Progenitor cell of endocrine pancreas (in vitro differentiated cells): ENCODE measurements around the gene DNAJC18. TPM values are rescaled to one million over a fixed set of nuclear protein-coding genes. Genes with fewer than 3 reads are reported as not detected.

Source experiments
- DNase-seq: peaks from one replicate; pipeline ENCODE4 v3.0.0; 2021; ENCODE audit warnings: low spot score; ENCODE audit not compliant: unreplicated experiment
- H3K27ac Mint-ChIP-seq: 2 replicates; pipeline ENCODE4 v1.8.0; 2021; ENCODE audit warnings: mild to moderate bottlenecking, moderate library complexity, mixed read lengths
- H3K27me3 Mint-ChIP-seq: 2 replicates; pipeline ENCODE4 v1.8.0; 2021; ENCODE audit warnings: mixed read lengths
- H3K36me3 Mint-ChIP-seq: 2 replicates; pipeline ENCODE4 v1.8.0; 2022; ENCODE audit warnings: mixed read lengths; ENCODE audit not compliant: insufficient read depth
- H3K4me1 Mint-ChIP-seq: 2 replicates; pipeline ENCODE4 v1.8.0; 2021; ENCODE audit warnings: low read depth, mixed read lengths
- H3K4me3 Mint-ChIP-seq: 2 replicates; pipeline ENCODE4 v1.8.0; 2021; ENCODE audit warnings: low read depth, mild to moderate bottlenecking, moderate library complexity, mixed read lengths
- H3K9me3 Mint-ChIP-seq: 2 replicates; pipeline ENCODE4 v1.8.0; 2021; ENCODE audit warnings: low read depth, mixed read lengths
- total RNA-seq: library from RNA; stranded (reverse); gene quantifications from 2 replicates; pipeline ENCODE4 v1.2.1, GENCODE V29; 2021
- TF ChIP-seq, protein P1 (sequence below): fragments of 200-600 bp; sonication (generic); IDR thresholded peaks from one replicate; pipeline ENCODE4 v1.5.0; 2021; ENCODE audit warnings: antibody characterized with exemption, mild to moderate bottlenecking; ENCODE audit not compliant: unreplicated experiment

Gene DNAJC18
- total RNA-seq, 1 donor from 2014 or later, result 23.3 TPM

DNA sequence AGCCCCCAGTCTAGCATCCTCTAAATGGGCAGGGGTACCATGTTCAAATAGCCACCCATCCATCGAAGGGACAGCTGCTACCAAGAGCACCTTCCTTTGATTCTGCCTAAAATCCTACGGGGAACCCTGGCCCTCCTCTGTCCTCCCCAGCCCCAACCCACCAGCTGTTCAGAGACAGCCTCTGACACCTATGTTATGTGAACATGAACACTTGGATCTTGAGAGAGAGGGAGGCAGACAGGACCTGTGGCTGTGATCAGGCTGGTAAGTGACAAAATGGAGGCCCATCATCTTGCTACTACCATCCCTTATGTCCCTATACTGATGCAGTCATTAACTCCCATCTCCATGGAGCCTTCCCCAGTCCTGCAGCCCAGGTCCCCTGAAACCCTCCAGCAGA, 64.4 kb downstream of the DNAJC18 start:
- Mint-ChIP-seq H3K27me3 (no peaks in the 10 kb centered on the region), H3K4me1 (no peaks in the 10 kb centered on the region), H3K4me3 (no peak overlapping the region), H3K36me3 (peaks cover 7% of the 10 kb centered on the region), H3K9me3 (no peaks in the 10 kb centered on the region), H3K27ac (no peak overlapping the region)
- TF ChIP-seq, protein P1, sequence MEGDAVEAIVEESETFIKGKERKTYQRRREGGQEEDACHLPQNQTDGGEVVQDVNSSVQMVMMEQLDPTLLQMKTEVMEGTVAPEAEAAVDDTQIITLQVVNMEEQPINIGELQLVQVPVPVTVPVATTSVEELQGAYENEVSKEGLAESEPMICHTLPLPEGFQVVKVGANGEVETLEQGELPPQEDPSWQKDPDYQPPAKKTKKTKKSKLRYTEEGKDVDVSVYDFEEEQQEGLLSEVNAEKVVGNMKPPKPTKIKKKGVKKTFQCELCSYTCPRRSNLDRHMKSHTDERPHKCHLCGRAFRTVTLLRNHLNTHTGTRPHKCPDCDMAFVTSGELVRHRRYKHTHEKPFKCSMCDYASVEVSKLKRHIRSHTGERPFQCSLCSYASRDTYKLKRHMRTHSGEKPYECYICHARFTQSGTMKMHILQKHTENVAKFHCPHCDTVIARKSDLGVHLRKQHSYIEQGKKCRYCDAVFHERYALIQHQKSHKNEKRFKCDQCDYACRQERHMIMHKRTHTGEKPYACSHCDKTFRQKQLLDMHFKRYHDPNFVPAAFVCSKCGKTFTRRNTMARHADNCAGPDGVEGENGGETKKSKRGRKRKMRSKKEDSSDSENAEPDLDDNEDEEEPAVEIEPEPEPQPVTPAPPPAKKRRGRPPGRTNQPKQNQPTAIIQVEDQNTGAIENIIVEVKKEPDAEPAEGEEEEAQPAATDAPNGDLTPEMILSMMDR, result no peak
- no peak for DNase-seq

DNA sequence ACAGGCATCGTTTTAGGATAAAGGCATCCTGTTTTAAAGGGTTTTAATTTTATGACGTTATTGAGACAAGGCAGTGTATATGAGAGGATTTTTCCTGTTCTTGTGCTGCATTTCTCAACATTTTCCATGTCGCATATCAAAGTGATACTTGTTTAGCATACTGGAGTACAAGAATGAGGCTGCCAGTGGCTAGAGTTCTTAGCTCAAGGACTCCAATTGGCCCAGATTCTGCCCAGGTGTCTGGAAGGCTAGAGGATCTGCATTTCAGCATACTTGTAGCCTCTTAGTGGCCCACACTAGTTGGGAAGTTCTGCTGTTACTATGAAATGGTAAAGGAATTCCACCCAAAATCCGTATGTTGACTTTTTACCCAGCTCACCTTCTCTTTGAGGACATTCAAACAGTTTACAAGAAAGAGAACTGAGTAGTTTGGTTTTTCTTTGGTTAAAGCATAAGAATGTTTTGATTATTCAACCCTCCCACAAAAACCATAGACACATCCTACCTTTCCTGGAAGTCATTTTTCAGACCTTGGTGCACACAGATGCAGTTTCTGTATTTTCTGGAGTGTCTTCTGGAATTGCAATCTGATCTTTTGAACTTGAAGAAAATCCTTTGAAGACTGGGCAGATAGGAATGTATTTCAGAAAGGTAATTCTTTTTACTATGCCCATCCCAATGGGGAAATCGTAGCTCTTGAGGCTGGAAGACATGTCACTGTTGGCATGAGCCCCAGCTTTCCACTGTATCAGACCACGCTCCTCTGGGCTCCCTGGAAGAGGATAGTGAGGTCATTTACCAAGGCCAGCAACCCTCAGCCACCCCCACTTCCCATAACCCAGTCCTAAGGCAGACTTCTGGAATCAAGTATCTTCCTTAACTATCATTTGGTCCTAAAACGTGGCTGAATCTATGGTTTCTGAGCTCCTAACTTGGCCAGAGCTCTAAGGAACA, 67.6 kb downstream of the DNAJC18 start:
- Mint-ChIP-seq H3K9me3 (no peaks in the 10 kb centered on the region), H3K27me3 (no peaks in the 10 kb centered on the region), H3K4me3 (no peak overlapping the region), H3K27ac (peak overlapping the region; percentile 63), H3K36me3 (peaks cover 8% of the 10 kb centered on the region), H3K4me1 (no peaks in the 10 kb centered on the region)
- no peak for DNase-seq
- TF ChIP-seq, protein P1, result no peak

GRCh38 chr5:139369181-139369580, 70.1 kb downstream of the DNAJC18 start:
- Mint-ChIP-seq H3K9me3 (no peaks in the 10 kb centered on the region), H3K27ac (no peak overlapping the region), H3K36me3 (peaks cover 18% of the 10 kb centered on the region), H3K4me3 (no peak overlapping the region), H3K27me3 (no peaks in the 10 kb centered on the region), H3K4me1 (no peaks in the 10 kb centered on the region)
- TF ChIP-seq, protein P1, result no peak
- DNase-seq, result no peak

DNA sequence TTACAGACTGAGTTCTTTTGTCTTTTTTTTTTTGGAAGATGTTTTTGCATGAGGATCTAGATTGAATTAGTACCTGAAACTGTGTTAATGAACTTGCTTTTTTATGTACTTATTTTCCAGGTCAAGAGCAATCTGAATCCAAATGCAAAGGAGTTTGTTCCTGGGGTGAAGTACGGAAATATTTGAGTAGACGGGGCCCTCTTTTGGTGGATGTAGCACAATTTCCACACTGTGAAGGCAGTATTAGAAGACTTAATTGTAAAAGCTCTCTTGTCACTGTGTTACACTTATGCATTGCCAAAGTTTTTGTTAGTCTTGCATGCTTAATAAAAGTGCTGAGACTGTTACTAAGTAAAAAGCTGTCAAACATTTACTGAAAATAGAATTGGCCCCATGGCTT, 70.7 kb downstream of the DNAJC18 start:
- no peak overlapping the region for H3K27ac Mint-ChIP-seq
- H3K4me1 Mint-ChIP-seq, result no peaks in the 10 kb centered on the region
- peaks cover 23% of the 10 kb centered on the region for H3K36me3 Mint-ChIP-seq
- no peak overlapping the region for H3K4me3 Mint-ChIP-seq
- no peaks in the 10 kb centered on the region for H3K27me3 Mint-ChIP-seq
- TF ChIP-seq, protein P1, result no peak
- DNase-seq, result no peak
- no peaks in the 10 kb centered on the region for H3K9me3 Mint-ChIP-seq

- no peaks in the 10 kb centered on the region for H3K4me1 Mint-ChIP-seq
- no peaks in the 10 kb centered on the region for H3K9me3 Mint-ChIP-seq
- H3K27ac Mint-ChIP-seq, result no peak overlapping the region
- no peaks in the 10 kb centered on the region for H3K27me3 Mint-ChIP-seq
- TF ChIP-seq, protein P1, result no peak
- H3K4me3 Mint-ChIP-seq, result no peak overlapping the region
- peaks cover 24% of the 10 kb centered on the region for H3K36me3 Mint-ChIP-seq
- no peak for DNase-seq
These were observed 74.9 kb downstream of the DNAJC18 start for GRCh38 chr5:139364466-139364865.
